Measurements from ENCODE around the gene KRTAP10-5.

DNA sequence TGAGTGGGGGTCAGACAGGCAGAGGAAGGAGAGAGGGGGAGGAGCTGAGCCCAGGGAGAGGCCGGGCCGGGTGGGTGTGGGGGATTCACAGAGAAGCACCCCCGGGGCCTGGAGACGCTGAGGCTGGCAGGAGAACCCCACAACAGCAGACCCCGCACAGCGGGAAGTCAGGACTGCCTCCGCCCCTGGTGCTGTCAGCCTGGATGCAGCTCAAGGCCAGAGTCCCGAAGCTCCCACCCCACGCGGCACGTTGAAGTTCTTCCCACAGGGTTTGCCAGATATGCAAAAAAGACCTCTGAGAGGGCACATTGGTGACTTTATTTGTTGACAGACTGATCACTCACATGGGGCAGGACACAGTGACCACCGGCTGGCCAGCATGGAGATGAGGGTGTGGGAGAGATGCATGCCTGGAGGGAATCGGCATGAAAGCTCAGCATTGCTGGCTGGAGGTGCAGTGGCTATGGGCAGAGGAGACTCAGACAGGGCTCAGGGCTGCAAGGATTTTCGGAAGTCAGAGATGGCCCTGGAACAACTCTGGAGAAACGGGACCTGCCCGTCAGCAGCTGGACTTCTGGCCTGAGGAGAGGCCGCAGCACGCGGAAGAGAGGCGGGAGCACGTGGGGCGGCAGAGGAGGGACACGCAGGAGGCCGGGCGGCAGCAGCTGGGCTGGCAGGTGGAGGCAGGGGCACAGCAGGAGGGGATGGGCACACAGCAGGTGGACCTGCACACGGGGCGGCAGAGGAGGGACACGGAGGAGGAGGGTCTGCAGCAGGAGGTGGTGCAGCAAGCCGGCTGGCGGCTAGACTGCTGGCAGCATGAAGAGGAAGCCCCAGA, 22.7 kb downstream of the KRTAP10-5 start:
- TF ChIP-seq, protein P1, sequence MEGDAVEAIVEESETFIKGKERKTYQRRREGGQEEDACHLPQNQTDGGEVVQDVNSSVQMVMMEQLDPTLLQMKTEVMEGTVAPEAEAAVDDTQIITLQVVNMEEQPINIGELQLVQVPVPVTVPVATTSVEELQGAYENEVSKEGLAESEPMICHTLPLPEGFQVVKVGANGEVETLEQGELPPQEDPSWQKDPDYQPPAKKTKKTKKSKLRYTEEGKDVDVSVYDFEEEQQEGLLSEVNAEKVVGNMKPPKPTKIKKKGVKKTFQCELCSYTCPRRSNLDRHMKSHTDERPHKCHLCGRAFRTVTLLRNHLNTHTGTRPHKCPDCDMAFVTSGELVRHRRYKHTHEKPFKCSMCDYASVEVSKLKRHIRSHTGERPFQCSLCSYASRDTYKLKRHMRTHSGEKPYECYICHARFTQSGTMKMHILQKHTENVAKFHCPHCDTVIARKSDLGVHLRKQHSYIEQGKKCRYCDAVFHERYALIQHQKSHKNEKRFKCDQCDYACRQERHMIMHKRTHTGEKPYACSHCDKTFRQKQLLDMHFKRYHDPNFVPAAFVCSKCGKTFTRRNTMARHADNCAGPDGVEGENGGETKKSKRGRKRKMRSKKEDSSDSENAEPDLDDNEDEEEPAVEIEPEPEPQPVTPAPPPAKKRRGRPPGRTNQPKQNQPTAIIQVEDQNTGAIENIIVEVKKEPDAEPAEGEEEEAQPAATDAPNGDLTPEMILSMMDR (IDR thresholded peaks at IDR 0.05), result no peak
- TF ChIP-seq POLR2A (IDR thresholded peaks at IDR 0.05), result no peak

Measured in tibial nerve (tissue), 3 donors.